ENCODE measurements around the gene ARMC5.

DNA sequence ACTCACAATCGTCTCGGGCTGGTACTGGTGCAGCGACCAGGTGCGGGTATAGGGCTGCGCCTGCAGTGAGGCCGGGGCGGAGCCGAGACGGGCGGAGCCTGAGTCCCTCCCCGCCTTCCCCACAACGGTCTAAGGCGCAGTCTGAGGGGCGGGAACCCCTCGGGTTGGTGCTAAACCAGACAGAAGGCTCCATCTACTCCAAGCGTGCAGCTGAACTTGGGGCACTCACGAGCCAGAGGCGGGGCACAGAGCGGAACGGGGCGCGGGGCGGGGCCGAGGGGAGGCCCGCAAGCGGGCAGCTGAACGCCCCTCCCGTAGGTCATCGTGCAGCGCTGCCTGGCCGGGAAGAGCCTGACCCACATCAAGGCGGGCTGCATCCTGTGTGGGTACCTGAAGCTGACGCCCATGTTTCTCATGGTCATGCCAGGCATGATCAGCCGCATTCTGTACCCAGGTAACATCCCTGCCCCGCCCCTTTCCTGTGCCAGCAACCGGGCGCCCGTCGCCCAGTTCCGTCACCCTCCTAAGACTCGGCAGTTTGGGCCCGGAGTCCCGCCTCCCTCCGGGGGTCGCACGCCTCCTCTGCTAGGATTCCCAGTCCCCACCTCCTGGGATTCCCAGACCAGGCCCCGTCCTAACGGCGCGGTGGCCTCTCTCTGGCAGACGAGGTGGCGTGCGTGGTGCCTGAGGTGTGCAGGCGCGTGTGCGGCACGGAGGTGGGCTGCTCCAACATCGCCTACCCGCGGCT, 28.6 kb downstream of the ARMC5 start:
- TF ChIP-seq POLR2A (IDR thresholded peaks at IDR 0.05; ENCODE audit: low read length) (peak; percentile 43), GATA1 (IDR thresholded peaks at IDR 0.05; ENCODE audit: low read depth, low read length) (no peak)
